Suprapubic skin (tissue), 4 donors: Measurements from ENCODE around the gene LYPLAL1. TPM values are rescaled to one million over a fixed set of nuclear protein-coding genes. Genes with fewer than 3 reads are reported as not detected.
"Not testable (repeated sequence)": the region's sequence is repeated elsewhere in the genome, so short reads cannot be mapped to it uniquely, and the experiment has no call there.

Source experiments
- DNase-seq, 2 donors: peaks; one replicate each; pipeline ENCODE4 v3.0.0-alpha.2; 2019; ENCODE audit warnings: low spot score in 2 of 2
- H3K27ac ChIP-seq: fragments of 200-600 bp; sonication (generic); one replicate; pipeline ENCODE4 v1.5.1; 2019
- H3K27me3 ChIP-seq: fragments of 200-600 bp; sonication (generic); one replicate; pipeline ENCODE4 v1.5.1; 2019
- H3K36me3 ChIP-seq: fragments of 200-600 bp; sonication (generic); one replicate; pipeline ENCODE4 v1.5.1; 2019
- H3K4me1 ChIP-seq: fragments of 200-600 bp; sonication (generic); one replicate; pipeline ENCODE4 v1.5.1; 2019
- H3K4me3 ChIP-seq: fragments of 200-600 bp; sonication (generic); one replicate; pipeline ENCODE4 v1.5.1; 2019; ENCODE audit warnings: mild to moderate bottlenecking
- H3K9me3 ChIP-seq: fragments of 200-600 bp; sonication (generic); one replicate; pipeline ENCODE4 v1.5.1; 2019
- CTCF ChIP-seq, 2 donors: fragments of 200-600 bp in 1 of 2; fragments of 450-650 bp in 1 of 2; sonication (generic) in 1 of 2; IDR thresholded peaks; one replicate each; pipeline ENCODE4 v1.5.1; 2016 to 2019; ENCODE audit warnings: antibody characterized with exemption in 2 of 2, mild to moderate bottlenecking in 1 of 2, moderate library complexity in 1 of 2
- EP300 ChIP-seq: sonication (generic); formaldehyde crosslinking; IDR thresholded peaks from one replicate; pipeline ENCODE4 v1.6.1; 2017; ENCODE audit warnings: antibody characterized with exemption
- POLR2A ChIP-seq, 2 donors: fragments of 450-650 bp; IDR thresholded peaks; one replicate each; pipeline ENCODE4 v1.6.1; 2017; ENCODE audit warnings: antibody characterized with exemption in 2 of 2, mild to moderate bottlenecking in 2 of 2, moderate library complexity in 2 of 2
- POLR2AphosphoS5 ChIP-seq, 3 donors: sonication (generic); formaldehyde crosslinking; IDR thresholded peaks; one replicate each; pipeline ENCODE4 v1.6.1; 2017; ENCODE audit warnings: antibody characterized with exemption in 3 of 3
- WGBS: methylation state at CpG from one replicate; pipeline ENCODE4 v1.1.5; 2018; 5-methylcytosine and 5-hydroxymethylcytosine counted together
- total RNA-seq, 4 donors: library from RNA; depleted of rRNA; stranded (reverse); fragments of >200 nt; gene quantifications; one replicate each; pipeline ENCODE4 v1.1.0, GENCODE V29; 2016

Gene LYPLAL1
- total RNA-seq, 4 donors from 2014 or later, result 20.2 to 40.4 (median 32.1) TPM

DNA sequence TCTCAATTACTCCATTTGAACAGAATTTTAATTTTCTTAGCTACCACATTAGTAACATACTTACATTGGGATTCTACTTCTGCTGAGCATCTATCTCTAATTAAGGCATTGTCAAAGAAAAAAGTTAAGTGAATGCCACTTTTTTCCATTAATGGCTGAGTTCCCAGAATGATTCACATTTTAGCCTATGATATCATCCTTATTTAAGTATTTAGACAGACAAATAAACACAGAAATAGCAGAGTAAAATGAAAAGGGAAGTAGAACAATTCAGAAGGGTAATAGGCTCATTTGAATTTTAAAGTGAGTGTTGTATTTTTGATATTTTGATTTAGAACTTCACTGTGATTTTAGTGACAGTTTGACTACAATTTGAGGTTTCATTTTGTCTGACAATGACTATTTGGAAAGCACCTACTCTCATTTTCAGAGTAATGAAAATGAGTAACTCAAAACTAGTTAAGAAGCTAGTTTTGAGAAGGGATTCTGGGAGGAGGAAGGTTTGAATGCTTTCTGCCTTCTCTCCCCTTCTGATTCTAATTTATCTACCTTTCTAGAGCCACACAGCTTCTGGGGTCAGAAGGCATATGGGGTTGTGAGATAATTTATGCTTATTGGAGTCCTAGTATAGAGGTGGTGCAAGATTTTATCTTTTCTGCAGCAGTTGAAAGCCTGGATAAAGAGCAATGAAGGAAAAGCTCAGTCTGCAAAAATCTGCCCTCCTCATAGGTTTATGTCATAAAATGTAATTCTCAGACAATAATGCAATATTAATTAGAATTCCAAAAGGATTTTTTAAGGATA, 15.5 kb downstream of the LYPLAL1 start:
- Histone ChIP-seq H3K4me1 (peaks cover 25% of the 10 kb centered on the region), H3K27ac (peak overlapping the region; percentile 64), H3K36me3 (peaks cover 2% of the 10 kb centered on the region), H3K4me3 (no peak overlapping the region), H3K27me3 (no peaks in the 10 kb centered on the region), H3K9me3 (no peaks in the 10 kb centered on the region)
- DNase-seq, result no peak
- no peak for TF ChIP-seq POLR2A (IDR thresholded peaks at IDR 0.05)
- TF ChIP-seq CTCF (IDR thresholded peaks at IDR 0.05), result no peak
- TF ChIP-seq POLR2AphosphoS5 (IDR thresholded peaks at IDR 0.05), result no peak
- TF ChIP-seq EP300, result no peak

DNA sequence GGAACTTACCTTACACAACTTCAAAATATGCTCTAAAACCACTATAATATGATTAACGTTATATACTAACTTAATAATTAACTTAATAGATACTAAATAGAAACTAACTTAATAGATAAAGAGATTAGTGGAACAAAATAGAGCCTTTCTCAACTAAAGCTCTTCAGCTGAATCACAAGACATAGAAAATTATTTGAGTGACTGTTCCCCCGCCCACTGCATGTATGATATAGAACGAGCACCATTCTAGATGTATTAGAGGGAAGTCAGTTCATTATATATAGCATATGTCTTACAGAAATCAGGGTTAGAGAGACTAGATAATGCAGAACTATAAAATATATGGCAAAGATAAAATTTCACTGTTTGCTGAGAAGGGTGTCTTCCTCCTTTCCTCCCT, 16.3 kb downstream of the LYPLAL1 start:
- 85% methylated on average over 3 of the region's 3 CpGs for WGBS
- no peak overlapping the region for H3K27ac ChIP-seq
- TF ChIP-seq CTCF (IDR thresholded peaks at IDR 0.05) (no peak), POLR2AphosphoS5 (IDR thresholded peaks at IDR 0.05) (no peak), EP300 (no peak), POLR2A (IDR thresholded peaks at IDR 0.05) (no peak)

DNA sequence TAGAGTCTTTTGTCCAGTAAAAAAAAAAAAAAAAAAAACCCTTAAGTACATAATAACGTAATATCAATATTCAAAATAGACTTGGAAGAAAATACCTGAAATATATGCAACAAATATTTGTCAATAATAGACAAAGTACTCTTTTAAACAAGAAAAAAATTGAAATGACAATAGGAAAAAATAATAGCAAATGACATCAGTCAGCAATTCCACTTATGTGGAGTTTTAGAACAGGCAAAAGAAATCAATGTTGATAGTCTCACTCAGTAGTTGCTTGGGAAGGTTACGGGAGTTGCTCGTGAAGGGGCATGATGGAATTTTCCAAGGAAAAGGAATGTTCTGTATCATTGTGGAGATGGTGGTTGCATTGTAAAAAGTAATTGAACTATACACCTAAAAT, 16.9 kb downstream of the LYPLAL1 start:
- DNase-seq, result no peak
- Histone ChIP-seq H3K9me3 (no peaks in the 10 kb centered on the region), H3K27me3 (no peaks in the 10 kb centered on the region), H3K4me1 (peaks cover 25% of the 10 kb centered on the region), H3K4me3 (no peak overlapping the region), H3K27ac (no peak overlapping the region), H3K36me3 (peaks cover 6% of the 10 kb centered on the region)
- no peak for TF ChIP-seq POLR2AphosphoS5 (IDR thresholded peaks at IDR 0.05)
- no peak for TF ChIP-seq POLR2A (IDR thresholded peaks at IDR 0.05)
- TF ChIP-seq EP300, result no peak
- TF ChIP-seq CTCF (IDR thresholded peaks at IDR 0.05), result no peak
- WGBS, result 97% methylated on average over 3 of the region's 3 CpGs

More for the DNA sequence above, 16.3 kb downstream of the LYPLAL1 start:
- peaks cover 25% of the 10 kb centered on the region for H3K4me1 ChIP-seq
- peaks cover 2% of the 10 kb centered on the region for H3K36me3 ChIP-seq
- no peak overlapping the region for H3K4me3 ChIP-seq
- H3K9me3 ChIP-seq, result no peaks in the 10 kb centered on the region
- no peak for DNase-seq
- no peaks in the 10 kb centered on the region for H3K27me3 ChIP-seq

- not testable (repeated sequence) for H3K9me3 ChIP-seq, H3K4me1 ChIP-seq, H3K4me3 ChIP-seq, H3K27me3 ChIP-seq, H3K27ac ChIP-seq, DNase-seq
- H3K36me3 ChIP-seq, result peaks cover 15% of the 10 kb centered on the region
- WGBS, result 92% methylated on average over 3 of the region's 3 CpGs
Observed at GRCh38 chr1:219195833-219196232, 22.2 kb downstream of the LYPLAL1 start.

GRCh38 chr1:219201656-219202055, 28.0 kb downstream of the LYPLAL1 start:
- Histone ChIP-seq H3K4me1 (no peaks in the 10 kb centered on the region), H3K36me3 (peaks cover 5% of the 10 kb centered on the region), H3K4me3 (no peak overlapping the region), H3K27me3 (no peaks in the 10 kb centered on the region), H3K9me3 (no peaks in the 10 kb centered on the region), H3K27ac (no peak overlapping the region)
- TF ChIP-seq POLR2AphosphoS5 (IDR thresholded peaks at IDR 0.05) (no peak), CTCF (IDR thresholded peaks at IDR 0.05) (no peak), EP300 (no peak), POLR2A (IDR thresholded peaks at IDR 0.05) (no peak)
- WGBS, result 93% methylated on average over 3 of the region's 3 CpGs
- DNase-seq, result no peak
